GM10847 (cell line): ENCODE data around the gene SUMO4.

ENCODE experiments used
- POLR2A ChIP-seq: IDR thresholded peaks from 2 replicates; pipeline ENCODE4 v1.6.1; 2011; ENCODE audit not compliant: insufficient read length; ENCODE audit errors: extremely low read depth

Gene SUMO4

DNA sequence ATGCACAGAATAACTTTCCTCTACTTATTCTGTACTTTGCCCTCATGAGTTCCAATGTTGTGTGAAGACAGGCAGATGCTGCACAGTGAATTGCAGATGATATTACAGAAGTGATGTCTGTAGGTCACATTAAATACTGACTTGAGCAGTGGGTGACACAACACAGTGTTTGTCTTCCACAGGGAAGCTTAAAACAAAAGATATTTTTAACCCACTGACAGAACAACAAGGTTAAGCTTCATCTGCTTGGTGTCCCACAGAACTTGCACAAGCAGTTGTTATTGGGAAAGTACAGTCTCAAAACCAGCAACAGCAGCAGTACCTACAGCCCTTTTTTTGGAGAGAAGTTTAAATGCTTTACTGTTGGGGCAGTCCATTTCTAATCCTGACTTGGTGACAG is 10.5 kb downstream of the SUMO4 start:
- TF ChIP-seq POLR2A, result no peak

DNA sequence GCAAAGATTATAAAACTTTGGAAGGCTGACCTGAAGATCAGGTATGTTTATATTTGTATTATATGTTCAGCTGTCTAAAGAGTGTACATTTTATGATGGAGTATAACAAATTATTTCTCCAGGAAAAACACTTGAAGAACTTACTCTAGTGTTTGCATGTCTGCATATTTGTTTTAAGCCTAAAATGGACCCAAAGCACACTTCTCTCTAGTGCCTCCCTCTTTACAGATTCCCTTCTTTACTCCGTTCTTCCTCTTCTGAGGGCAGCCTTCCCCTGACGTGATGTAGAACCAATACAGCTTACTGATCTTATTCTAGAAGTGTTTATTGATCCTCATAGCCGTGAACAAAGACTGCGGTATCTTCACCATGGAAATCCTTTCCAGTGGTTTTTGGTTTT is 13.9 kb downstream of the SUMO4 start:
- no peak for TF ChIP-seq POLR2A

DNA sequence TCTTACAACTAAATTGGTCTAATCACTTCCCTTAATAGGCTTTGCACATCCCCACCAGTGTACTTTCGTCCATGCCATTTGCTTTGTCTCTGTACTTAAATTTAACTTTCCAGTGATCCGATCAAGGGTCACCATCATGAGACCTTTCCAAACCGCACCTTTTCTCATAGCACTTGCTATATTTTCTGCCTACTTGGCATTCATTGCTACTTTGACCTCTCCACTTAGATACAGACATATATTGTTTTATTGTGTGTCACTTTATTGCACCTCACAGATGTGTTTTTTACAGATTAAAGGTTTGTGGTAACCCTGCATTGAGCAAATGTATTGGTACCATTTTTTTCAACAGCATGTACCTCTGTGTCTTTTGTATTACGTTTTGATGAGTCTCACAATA is 14.8 kb downstream of the SUMO4 start:
- no peak for TF ChIP-seq POLR2A

DNA sequence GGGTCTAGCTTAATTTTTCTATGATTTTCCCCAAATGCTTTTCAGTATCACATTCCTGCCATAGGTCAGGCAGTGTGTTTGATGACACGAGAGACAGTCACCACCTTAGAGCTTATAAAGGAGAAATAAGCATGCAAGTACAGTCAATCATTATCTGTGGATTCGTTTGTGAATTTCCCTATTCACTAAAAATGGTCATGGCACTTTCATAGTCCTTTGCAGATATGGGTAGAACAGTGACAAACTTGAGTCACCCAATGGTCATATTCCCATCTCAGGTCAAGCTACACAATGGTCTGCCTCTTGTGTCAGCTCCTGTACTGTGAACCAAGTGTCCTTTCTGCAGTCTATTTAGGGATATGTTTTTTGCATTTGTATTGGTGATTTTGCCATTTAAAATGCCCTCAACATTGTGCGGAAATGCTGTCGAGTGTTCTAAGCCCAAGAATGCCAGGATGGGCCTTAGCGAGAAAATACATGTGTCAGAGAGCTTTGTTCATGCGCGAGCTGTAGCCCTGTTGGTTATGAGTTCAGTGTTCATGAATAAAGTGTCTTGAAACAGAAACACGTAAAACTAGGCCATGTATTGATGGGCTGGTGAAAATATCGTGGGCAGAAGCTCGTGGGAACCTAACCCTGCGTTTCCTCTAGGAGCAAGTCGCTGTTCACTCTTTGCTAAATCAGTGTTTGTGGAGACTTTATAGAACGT is 19.8 kb downstream of the SUMO4 start:
- TF ChIP-seq POLR2A, result no peak

DNA sequence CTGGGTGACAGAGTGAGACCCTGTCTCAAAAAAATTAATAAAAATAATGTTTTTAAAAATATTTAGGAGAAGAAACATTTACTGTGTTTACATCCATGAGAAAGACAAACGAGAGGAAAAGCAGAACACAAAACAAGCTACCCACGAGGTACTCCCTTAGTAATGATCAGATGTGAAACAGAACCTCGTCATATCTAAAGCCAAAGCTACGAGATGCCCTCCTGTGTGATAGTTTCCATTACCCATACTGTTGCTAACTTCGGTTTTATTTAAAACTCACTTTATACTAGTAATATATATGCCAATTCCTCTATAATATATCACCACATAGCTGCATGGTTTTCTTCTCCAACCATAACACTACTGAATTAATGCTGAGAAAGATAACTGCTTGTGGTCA is 21.1 kb downstream of the SUMO4 start:
- TF ChIP-seq POLR2A, result no peak

DNA sequence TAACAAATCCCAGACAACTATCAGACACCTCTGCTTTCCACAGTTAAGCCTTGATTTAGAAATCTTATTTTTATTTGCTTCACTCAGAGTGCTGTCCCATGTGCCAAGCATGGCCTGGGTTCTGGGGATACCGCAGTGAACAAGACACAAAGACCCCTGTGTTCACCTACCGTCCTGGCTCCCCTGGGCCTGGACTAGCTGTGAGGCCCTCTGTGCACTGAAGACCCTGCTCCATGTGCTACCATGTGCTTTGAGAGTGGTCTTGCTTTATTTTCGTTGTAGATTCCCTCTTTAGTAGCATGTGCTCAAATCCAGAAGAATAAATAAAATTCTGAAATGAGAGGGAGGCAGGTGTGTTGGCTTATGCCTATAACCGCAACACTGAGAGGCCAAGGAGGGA is 22.5 kb downstream of the SUMO4 start:
- TF ChIP-seq POLR2A, result no peak

DNA sequence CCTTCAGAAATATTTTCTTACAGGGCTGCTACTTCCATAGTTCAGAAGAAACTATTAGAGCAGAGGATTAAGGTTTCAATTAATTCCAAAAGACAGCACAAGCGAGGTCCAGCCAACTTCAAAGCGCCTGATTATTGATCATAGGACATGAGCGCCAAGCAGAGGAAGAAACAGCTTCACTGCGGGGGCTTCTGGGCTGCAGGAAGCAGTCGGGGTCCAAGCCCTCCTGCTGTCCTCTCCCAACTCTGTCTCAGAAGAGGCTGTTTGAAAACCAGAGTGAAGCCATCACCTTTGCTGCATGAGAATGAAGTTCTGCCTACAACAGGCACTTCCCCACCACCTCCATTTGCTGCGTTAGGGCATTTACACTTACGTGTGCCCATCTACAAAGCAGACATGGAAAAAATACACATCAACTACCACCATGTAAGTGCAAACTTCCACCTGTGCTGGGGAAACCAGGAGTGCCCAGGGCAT is 23.9 kb downstream of the SUMO4 start:
- no peak for TF ChIP-seq POLR2A

DNA sequence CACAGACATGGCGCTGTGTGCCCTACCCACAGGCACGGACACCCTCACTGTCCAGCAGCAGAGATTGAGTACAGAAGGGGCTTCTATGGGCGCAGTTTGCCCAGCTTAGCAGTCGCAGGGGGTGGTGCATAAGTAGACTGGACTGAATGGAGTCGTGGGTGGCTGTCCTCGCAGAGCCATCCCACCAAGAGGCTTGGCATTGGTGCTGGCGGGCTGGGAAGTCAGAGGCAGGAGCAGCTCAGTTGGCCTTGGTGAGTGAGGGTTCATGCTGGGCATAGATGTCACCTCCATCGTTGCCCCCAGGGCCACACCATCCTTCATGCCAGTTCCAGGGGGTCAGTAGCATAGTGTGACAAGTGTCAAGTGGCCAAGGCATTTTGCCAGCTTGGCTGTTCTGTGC is 25.2 kb downstream of the SUMO4 start:
- no peak for TF ChIP-seq POLR2A

DNA sequence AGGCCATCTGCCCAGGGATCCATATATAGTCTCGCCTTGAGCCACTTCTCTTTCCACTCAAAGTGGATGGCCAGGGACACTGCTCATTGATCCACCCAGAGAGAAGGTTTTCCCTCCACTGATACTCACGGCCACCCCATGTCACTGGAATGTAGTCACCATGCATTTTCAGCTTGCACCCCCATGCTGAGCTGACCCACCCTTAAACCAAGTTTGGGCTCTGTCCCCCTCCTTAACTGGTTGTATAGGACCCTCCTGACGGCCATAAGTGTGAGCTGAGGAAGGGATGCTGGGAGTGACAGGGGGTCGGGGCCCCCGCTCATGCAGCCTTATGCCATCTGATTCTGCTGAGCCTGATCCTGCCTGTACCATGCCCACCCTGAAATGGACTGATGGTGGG is 25.7 kb downstream of the SUMO4 start:
- no peak for TF ChIP-seq POLR2A

DNA sequence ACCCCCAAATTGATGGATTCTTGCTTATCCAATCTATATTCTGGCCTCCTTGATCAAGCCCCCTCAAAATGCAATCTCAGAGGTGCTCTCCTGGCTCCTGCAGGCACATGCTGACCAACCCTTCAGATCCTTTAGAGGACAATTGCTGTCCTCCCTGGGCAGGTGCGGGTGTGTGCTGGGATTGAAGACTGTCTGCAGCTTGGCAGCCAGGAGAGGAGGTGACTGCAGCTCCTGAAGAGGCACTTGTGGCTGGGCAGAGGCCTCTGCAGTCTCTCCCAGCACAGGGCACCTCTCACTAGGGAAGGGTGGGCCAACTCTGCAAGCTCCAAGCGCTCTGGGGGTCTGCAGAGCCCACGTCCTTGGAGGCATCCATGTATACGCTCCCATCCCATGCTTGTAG is 28.5 kb downstream of the SUMO4 start:
- no peak for TF ChIP-seq POLR2A

DNA sequence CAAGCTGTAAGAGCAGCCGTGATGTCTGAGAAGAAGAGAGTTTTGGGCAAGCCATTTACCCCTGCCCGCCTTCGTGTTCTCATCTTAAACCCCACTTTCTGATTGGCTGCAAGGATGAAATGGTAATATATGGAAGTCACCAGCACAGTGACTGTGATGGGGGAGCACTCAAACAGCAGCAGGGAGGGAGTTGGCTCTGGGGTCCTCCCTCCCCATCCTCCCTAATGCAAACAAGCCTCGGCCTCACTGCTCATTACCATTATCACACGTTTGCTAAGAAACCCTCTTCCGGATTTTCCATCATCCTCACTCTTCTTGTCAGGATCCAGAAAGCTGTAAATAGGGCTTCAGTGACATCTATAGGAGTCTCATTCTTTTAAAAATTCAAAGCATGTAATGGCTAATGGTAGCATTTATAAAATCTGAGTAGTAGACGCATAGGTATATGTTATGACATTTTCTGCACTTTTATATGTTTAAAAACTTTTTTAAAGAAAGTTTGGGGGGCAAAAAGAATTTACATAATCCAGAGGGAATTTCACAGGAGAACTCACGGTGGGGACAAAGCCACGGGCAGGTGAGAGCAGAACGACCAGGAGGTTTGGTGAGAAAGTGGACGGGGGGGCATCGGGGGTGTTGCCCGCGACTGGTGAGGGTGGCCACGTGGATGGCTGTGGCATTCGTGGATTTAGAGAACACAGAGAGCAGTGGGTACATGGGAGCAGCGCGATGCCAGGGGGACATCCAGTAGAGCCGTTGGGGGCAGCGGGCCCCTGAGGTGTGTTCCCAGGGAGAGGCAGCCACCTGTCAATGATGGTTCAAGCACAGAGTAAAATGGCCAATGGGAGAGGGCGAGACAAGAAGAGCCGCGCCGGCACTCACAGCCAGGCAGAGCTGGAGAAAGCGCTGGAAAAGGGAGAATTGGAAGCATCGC is 29.6 kb downstream of the SUMO4 start:
- no peak for TF ChIP-seq POLR2A

DNA sequence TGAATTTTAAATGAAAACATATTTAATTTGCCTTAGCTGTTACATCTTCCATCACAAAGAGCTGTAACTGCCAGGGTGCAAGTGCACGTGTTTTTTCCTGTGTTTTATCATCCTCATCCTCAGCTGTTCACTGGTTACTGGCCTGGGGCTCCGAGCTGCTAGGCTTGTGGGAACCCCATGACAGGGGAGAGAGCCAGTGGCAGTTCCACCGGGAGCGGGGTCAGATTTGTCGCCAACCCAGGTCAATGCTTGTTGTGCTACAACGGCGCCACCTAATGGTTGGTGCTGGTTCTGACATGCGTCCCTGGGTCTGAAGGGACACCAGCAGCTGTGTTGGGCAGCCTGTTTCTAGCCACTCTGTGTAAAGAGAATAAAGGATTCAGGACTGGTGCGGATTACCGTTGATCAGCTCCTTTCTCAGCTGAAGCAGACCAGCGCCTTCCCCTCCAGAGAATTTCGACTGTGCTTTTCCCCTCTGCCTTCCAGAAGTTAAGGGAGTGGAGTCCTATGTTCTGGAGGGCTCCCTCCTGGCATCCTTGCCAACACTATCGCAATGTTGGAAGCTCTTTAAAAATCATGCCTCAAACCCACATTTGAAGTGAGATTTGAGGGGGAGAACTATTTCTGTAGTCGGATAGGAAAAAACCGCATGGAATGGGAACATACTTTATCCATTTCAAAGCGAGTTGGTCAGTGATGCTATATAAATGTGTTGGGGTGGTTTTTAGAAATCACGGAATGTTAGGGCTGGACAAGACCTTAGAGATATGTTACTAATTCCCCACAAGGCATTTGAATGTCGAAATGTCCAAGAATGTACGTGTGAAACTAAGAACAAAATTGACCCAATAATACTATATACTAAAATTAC is 32.1 kb downstream of the SUMO4 start:
- TF ChIP-seq POLR2A, result no peak

DNA sequence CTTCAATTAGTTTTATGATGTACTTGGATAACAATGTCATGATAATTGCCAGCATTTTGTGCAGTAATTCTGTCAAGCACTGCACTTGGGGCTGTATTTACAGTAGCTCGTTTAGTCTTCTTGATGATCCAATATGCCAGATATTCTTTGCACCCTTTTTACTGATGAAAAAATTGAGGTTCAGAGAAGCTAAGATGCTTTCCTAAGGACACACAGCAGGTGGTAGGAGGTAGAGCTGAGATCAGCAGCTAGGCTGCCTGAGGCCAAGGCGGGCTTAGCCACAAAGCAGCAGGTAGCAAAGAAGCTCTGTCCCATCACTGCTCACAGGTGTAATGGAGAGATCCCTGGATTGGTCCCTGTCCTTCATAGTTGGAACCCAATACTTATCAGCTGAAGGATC is 33.3 kb downstream of the SUMO4 start:
- no peak for TF ChIP-seq POLR2A

DNA sequence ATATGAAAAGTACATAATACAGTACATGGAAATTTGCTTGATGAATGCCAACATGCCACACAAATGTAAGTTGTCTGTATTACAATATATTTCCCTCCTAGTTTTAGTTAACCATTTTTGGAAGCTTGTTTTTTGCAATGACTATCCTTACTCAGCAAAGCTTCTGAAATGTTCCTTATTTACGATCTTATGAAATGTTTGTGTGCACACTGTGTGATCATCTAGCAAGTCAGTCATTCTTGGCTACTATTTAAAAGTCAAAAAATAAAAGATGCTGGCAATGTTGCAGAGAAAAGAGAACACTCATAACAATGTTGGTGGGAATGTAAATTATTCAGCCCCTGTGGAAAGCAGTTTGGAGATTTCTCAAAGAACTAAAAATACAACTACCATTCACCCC is 33.8 kb downstream of the SUMO4 start:
- no peak for TF ChIP-seq POLR2A

DNA sequence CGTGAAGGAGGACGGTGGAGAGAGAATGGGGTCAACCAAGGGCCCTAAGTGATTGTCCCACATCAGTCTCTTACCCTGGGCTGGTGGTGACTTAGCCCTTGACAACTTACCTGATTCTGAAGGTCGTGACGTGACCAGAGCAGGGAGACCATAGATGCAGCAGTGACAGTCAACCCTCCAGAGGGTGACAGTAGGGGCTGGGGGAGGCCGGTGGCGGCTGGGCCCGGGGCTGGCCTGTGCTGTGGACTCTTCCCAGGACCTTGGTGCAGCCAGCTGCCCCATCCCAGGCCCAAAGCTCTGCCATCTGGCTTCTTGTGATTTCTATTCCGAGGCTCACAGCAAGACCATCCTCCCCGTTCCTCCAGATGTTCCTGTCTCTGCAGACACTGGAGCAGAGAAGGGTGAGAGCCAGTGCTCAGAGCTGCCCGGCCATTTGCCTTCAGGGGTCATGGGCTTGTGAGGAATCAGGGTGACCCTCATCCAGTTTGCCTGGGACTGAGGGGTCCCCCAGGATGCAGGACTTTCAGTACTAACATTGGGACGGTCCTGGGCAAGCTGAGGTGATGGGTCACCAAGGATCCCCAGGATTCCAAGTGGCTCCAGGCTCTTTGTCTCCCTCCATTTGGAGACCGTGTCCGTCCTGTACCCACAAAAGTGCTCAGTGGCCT is 36.0 kb downstream of the SUMO4 start:
- TF ChIP-seq POLR2A, result no peak
